ENCODE measurements around the gene C17orf113.

The C17orf113 gene

DNA sequence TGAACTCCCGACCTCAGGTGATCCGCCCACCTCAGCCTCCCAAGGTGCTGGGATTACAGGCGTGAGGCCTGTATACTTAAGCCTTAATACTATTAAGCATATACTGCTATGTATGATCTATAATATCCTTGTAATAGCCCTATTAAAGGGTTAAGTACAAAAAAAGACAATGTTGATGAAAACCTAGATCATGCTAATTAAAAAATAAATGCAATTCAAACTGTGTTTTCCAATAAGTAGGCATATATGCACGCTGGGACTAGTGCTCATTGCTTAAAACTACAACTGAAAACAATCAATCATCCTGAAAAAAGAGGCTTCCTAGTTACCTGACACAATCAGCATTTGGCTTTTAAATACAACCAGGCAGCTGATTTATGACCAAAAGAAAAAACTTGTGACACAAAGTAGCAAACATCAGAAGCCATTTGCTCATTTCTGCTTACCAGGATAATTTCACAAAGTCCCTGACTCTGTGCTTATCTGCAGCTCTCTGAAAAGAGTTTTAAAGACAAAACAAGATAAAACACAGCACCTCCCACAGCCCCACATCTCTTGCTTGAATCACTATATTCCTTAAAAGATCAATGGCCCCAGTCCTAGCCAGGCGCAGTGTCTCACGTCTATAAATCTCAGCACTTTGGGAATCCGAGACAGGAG, 36.8 kb upstream of the C17orf113 start:
- Histone ChIP-seq H3F3A (ENCODE audit: control insufficient read depth, insufficient read depth) (peaks cover 3% of the 10 kb centered on the region; the same call in 1 of the 2 replicates), H3K9me2 (replicated peaks; ENCODE audit: control insufficient read depth, low read length) (no peaks in the 10 kb centered on the region), H3K79me2 (ENCODE audit: control insufficient read depth, low read length) (no peaks in the 10 kb centered on the region), H3K9me3 (ENCODE audit: control insufficient read depth, insufficient read depth, low read length) (no peaks in the 10 kb centered on the region), H3K4me1 (ENCODE audit: control insufficient read depth, low read length) (no peaks in the 10 kb centered on the region), H3K27ac (ENCODE audit: low read depth, low read length) (no peak overlapping the region), H3K27me3 (ENCODE audit: control insufficient read depth, low read length) (peaks cover 11% of the 10 kb centered on the region; the same call in 1 of the 2 replicates), H4K20me1 (ENCODE audit: control insufficient read depth, insufficient read depth, low read depth, low read length) (no peaks in the 10 kb centered on the region), H3K36me3 (ENCODE audit: control insufficient read depth, low read length) (no peaks in the 10 kb centered on the region), H3K4me2 (ENCODE audit: low read length) (no peak overlapping the region), H3K4me3 (ENCODE audit: low read length) (no peak overlapping the region)
- TF ChIP-seq EZH2phosphoT487 (IDR thresholded peaks at IDR 0.05; ENCODE audit: borderline replicate concordance, low read length), result no peak
- TF ChIP-seq, protein P1, sequence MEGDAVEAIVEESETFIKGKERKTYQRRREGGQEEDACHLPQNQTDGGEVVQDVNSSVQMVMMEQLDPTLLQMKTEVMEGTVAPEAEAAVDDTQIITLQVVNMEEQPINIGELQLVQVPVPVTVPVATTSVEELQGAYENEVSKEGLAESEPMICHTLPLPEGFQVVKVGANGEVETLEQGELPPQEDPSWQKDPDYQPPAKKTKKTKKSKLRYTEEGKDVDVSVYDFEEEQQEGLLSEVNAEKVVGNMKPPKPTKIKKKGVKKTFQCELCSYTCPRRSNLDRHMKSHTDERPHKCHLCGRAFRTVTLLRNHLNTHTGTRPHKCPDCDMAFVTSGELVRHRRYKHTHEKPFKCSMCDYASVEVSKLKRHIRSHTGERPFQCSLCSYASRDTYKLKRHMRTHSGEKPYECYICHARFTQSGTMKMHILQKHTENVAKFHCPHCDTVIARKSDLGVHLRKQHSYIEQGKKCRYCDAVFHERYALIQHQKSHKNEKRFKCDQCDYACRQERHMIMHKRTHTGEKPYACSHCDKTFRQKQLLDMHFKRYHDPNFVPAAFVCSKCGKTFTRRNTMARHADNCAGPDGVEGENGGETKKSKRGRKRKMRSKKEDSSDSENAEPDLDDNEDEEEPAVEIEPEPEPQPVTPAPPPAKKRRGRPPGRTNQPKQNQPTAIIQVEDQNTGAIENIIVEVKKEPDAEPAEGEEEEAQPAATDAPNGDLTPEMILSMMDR (IDR thresholded peaks at IDR 0.05; ENCODE audit: low read depth, low read length, poor library complexity, severe bottlenecking), result no peak

DNA sequence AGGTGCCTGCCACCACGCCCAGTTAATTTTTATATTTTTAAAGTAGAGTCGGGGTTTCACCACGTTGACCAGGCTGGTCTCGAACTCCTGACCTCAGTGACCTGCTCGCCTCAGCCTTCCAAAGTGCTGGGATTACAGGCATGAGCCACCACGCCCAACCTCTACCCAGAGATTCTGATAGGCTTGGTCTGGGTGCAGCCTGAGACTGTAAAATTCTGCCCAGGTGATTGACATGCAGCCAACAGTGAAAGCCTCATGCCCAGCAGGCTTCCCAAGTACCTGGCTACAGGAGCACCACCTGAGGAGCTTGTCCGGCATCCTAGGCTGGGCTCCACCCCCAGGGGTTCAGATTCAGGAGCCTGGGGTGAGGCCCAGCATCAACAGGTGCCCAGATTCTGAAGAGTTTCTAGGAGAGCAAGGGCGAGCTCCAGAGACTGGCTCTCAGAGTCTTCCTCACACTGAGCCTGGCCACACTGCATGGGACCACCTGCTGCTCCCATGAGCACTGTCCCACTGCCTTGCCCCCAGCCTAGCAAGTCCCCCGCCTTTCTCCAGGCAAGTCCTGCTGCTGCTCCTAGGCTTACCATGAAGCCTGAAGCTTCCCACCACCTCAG, 31.2 kb upstream of the C17orf113 start:
- Histone ChIP-seq H3K36me3 (ENCODE audit: control insufficient read depth, low read length) (no peaks in the 10 kb centered on the region), H3K9me3 (ENCODE audit: control insufficient read depth, insufficient read depth, low read length) (no peaks in the 10 kb centered on the region), H3K4me3 (ENCODE audit: low read length) (no peak overlapping the region), H3K27ac (ENCODE audit: low read depth, low read length) (no peak overlapping the region), H3K4me2 (ENCODE audit: low read length) (no peak overlapping the region), H3K79me2 (ENCODE audit: control insufficient read depth, low read length) (no peaks in the 10 kb centered on the region), H3K27me3 (ENCODE audit: control insufficient read depth, low read length) (peaks cover 16% of the 10 kb centered on the region), H3K4me1 (ENCODE audit: control insufficient read depth, low read length) (no peaks in the 10 kb centered on the region), H3F3A (ENCODE audit: control insufficient read depth, insufficient read depth) (no peaks in the 10 kb centered on the region), H3K9me2 (replicated peaks; ENCODE audit: control insufficient read depth, low read length) (no peaks in the 10 kb centered on the region), H4K20me1 (ENCODE audit: control insufficient read depth, insufficient read depth, low read depth, low read length) (no peaks in the 10 kb centered on the region)
- no peak for TF ChIP-seq EZH2phosphoT487 (IDR thresholded peaks at IDR 0.05; ENCODE audit: borderline replicate concordance, low read length)
- TF ChIP-seq, protein P1 (IDR thresholded peaks at IDR 0.05; ENCODE audit: low read depth, low read length, poor library complexity, severe bottlenecking), result no peak

DNA sequence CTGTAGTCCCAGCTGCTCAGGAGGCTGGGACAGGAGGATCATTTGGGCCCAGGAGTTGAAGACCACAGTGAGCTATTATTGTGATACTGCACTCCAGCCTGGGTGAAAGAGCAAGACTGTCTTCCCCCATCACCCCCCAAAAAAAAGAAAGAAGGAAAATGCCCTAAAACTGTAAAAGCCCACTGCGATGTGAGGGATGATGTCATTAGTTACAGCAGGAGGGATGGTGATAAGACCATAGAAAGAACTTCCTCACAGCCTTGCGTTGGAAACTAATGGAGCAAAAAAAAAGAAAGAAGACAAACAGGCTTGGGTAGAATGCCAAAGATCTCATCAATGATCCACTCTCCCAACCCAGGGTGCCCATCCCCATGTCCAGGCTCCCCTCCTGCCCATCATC, 29.1 kb upstream of the C17orf113 start:
- H3K79me2 ChIP-seq (ENCODE audit: control insufficient read depth, low read length), result no peaks in the 10 kb centered on the region
- no peaks in the 10 kb centered on the region for H4K20me1 ChIP-seq (ENCODE audit: control insufficient read depth, insufficient read depth, low read depth, low read length)
- no peaks in the 10 kb centered on the region for H3K4me1 ChIP-seq (ENCODE audit: control insufficient read depth, low read length)
- no peaks in the 10 kb centered on the region for H3K9me3 ChIP-seq (ENCODE audit: control insufficient read depth, insufficient read depth, low read length)
- no peak overlapping the region for H3K4me3 ChIP-seq (ENCODE audit: low read length)
- no peaks in the 10 kb centered on the region for H3K36me3 ChIP-seq (ENCODE audit: control insufficient read depth, low read length)
- no peak overlapping the region for H3K27ac ChIP-seq (ENCODE audit: low read depth, low read length)
- no peak overlapping the region for H3K4me2 ChIP-seq (ENCODE audit: low read length)
- peaks cover 19% of the 10 kb centered on the region for H3K27me3 ChIP-seq (ENCODE audit: control insufficient read depth, low read length)
- H3F3A ChIP-seq (ENCODE audit: control insufficient read depth, insufficient read depth), result no peaks in the 10 kb centered on the region
- no peak for TF ChIP-seq EZH2phosphoT487 (IDR thresholded peaks at IDR 0.05; ENCODE audit: borderline replicate concordance, low read length)
- TF ChIP-seq, protein P1 (IDR thresholded peaks at IDR 0.05; ENCODE audit: low read depth, low read length, poor library complexity, severe bottlenecking), result no peak
- no peaks in the 10 kb centered on the region for H3K9me2 ChIP-seq (replicated peaks; ENCODE audit: control insufficient read depth, low read length)

Data from DOHH2 (cell line).